HG03354 (cell line): ENCODE data around the gene CYP2W1.
"Not testable (repeated sequence)": the region's sequence is repeated elsewhere in the genome, so short reads cannot be mapped to it uniquely, and the experiment has no call there.

Experiments used
- ATAC-seq: cut with Tn5 transposase; IDR thresholded peaks from one replicate; pipeline ENCODE4 v1.9.1; 2021; ENCODE audit warnings: mild to moderate bottlenecking; ENCODE audit not compliant: unreplicated experiment, poor library complexity, severe bottlenecking

Gene CYP2W1

DNA sequence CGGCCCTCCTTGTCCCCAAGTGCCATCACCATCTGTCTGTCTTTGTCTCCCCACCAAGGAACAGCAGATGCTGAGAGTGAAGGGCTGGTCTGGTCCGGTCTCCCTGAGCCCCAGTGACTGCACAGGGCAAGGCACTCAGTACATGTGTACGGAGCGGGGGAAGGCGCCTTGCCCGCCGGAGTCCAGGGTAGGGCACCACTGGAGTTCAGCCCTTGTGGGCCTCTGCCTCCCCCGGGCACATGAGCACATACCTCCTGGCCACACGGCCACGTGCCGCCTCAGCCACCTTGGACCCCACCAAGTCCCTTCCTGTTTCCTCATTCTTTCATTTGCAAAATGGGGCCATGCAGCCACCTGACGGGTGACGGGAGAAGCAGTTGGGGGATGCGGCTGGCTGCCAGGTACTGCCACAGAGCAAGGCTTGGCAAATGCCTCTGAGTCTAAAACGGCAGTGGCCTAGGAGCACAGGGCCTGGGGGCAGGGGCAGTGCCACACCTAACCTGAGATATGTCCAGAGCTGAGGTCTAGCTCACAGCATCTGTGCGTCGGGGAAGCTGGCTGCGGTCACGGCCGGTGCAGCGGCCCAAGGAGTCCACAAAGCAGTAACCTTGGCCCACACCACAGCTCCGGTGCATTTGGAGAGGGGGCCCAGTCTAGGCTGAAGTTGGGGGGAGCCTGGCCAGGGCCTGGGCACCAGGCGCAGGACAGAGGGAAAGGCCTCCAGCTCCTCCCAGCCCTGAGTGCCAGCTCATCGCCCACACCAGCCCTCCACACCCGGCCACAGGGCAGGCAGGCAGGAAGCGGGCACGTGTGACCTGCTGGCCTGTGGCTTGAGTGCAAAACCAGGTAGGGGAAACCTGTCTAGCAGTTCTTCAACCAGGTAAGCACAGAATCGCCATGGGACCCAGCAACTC lies 33.7 kb upstream of the CYP2W1 start:
- no peak for ATAC-seq

DNA sequence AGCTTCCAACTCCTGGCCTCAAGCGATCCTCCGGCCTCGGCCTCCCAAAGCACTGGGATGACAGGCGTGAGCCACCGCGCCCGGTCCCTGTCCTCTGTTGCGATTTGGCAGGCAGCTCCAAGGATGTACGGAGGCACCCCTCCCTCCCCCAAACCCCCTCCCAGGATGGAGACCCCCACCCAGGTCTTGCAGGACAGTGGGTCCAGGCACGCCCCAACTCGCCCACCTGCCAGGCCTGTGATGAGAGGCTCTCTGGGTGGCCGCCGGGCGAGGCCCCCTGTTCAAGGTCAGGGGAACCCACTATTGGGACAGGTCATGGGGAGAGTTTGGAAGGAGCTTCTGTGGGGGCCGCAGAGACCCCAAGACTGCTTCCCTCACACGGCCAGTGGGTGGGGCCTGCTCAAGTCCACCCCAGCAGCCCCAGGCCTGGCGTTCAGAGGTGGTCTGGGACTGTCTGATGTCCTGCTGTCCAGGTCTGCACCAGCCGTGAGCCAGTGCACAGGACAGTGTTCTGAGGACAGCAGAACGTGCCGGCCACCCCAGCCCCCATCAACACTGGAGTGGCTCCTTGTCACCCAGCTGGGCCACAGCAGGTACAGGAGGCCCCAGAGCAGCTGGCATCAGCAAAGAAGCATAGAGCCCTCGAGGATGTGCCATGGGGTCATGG lies 31.0 kb upstream of the CYP2W1 start:
- ATAC-seq = no peak

DNA sequence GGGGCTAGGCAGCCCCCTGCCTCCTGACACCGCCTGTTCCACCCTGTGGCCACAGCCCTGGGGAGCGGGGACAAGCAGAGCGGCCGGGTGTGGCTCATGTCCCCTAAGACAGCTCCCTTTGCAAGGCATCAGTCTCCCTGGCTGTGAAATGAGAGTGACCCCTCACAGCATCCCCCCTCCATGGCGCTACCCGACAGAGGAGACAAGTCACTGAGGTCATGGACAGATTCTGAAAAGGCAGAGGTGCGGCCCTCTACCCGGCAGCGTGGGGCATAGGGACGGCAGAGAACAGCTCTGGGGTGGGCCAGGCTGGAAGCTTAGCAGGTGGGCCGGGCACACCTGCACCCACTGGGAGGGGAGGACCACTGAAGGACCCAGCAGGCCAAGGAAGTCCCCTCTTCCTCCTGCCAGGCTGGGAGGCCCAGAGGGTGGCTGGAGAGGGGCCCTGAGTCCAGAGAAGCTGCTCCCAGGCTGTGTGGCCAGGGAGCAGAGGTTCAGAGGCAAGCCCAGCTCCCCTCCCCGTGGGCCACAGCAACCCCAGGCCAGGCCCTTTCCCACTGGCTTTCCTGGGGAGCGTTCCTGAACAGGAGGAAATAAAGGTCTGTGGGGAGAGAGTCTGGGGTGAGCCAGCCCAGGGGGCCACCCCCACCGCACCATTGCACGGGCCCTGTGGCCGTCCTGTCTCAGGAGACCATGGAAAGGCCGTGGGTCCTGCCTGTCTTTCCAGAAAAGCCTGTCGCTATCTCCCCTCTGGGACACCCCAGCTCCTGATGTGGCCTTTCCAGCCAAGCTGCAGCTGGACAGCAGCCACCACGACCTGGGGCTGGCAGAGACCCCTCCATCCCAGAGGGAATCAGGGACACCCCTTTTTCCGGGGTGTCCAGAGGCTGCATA lies 30.2 kb upstream of the CYP2W1 start:
- no peak for ATAC-seq

DNA sequence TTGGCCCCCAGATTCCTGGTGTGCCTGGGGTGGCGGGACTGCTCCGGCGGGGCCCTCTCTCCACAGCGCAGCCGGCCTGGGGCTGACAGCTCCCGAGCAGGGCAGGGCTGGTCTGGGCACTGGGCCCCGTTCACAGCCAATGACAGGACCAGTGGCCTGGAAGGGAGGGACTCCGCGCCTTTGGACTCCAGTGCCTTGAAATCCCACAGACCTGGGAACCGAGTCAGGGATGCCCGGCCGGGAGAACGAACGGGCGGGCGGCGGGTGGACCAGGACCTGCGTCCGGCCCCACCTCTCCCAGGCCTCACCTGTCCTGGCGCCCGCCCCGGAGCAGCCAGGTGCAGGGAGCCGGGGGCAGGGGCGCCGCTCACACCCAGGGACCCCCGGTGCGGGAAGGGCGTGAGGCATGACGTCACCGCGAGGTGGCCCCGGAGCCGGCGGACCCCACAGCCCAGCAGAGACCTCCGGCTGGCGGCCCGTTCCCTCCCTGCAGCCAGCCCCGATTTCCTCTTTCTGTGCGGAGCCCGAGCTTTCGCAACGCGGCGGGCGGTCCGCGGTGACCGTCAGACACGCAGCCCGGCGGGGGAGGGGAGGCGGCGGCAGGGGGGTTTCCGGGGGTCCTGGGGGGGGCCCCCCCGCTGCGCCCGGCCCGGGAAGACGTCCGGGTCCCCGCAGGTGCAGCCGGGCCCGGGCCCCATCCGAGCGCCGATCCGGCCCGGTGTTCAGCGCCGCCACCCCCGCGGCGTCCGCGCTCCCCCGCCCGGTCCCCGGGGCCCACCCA lies 29.2 kb upstream of the CYP2W1 start:
- ATAC-seq = peak; percentile 15

DNA sequence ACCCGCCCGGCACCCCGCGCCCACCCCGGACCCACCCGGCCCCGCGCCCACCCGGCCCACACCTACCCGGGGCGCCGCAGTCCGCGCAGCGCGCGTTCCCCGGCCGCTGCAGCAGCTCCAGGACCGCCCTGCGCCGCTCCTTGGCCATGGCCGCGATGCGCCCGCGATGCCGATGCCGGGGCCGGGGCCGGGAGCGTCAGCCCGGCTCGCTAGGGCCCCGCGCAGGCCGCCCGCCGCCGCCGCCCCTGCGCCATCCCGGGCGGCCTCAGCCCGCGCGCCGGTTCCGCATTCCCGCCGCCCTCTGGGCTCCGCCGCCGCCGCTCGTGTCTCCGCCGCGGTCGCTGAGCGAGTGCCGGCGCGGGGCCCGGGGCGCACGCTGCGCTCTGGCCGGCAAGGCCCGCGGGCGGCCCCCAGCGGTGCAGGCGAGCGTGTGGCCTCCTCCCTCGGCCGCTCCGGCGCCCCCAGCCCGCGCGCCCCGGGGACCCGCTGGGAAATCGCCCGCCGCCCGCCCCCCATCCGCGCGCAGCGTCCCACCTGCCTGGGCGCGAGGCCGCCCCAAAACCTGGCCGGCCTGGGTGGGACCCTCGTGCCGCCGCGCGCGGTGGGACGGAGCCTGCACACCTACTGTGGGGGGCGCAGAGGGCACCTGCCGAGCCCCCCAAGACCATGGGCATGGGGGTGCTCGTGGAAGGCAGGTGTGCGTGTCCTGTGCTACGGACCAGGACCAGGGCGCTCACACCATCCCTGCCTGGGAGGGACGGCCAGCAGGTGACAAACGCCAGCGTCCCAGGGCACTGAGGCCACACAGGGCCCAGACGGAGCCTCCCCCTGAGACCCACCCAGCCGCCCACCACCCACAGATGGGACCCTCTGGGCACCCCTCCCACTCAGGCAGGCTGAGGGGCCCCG lies 28.4 kb upstream of the CYP2W1 start, which contains the start of gene ADAP1:
ADAP1 (minus strand) TSS at position 351 of the 909 bp plus-strand sequence; CDS start at position 148, 203 bp downstream.
- peak; percentile 65 for ATAC-seq

DNA sequence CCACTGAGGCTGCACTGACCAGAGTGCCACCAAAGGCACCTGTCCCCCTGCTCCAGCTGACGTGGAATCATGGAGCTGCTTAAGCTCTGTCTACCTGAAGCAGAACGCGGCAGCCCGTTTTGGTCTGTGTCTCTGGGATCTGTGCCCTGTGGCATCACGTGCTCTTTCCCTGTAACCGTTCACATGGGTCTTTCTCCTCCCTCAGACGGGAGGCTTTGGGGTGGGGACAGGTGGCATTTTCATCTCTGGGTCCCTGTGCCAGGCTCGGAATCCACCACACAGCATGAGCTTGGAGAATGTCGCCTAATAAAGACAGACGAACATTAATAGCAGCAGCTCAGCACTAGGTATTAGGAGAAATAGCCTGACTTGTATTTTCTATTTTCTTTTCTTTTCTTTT lies 26.9 kb upstream of the CYP2W1 start:
- ATAC-seq = no peak

DNA sequence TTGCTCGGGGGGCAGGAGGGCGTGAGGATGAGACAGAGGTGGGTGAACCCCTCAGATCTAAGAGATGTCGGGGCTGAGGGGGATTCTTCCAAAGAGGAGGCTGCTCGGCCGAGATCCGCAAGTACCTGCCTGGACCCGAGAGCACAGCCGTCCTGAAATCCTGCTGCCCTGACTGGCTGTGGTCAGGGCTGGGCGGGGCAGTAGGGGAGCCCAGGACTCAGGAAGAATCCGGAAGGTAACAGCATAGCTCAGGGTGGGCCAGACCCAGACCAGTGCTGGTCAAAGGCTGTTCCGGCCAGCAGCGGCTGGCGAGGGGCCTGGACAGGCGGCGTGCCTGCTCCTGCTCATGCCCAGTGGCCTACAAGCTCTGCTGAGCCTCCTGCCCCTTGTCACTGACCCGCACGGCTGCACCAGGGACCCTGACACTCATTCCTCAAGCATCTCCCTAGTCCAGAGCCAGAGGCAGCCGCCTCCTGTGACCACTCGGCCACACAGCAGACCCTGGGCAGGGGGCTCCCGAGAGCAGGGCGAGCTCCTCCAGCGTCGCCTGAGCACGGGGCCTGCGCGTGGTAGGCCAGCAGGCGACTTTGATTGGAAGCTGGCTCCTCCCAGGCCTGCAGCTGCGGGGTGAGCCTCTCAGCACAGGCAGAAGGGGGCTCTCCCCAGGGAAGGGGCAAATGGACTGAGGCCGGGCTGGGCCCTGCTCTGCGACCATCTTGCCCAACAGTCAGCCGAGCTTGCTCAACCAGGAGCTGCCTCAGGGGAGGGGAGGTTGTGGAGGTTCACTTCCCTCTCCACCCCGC lies 25.4 kb upstream of the CYP2W1 start:
- ATAC-seq = no peak

DNA sequence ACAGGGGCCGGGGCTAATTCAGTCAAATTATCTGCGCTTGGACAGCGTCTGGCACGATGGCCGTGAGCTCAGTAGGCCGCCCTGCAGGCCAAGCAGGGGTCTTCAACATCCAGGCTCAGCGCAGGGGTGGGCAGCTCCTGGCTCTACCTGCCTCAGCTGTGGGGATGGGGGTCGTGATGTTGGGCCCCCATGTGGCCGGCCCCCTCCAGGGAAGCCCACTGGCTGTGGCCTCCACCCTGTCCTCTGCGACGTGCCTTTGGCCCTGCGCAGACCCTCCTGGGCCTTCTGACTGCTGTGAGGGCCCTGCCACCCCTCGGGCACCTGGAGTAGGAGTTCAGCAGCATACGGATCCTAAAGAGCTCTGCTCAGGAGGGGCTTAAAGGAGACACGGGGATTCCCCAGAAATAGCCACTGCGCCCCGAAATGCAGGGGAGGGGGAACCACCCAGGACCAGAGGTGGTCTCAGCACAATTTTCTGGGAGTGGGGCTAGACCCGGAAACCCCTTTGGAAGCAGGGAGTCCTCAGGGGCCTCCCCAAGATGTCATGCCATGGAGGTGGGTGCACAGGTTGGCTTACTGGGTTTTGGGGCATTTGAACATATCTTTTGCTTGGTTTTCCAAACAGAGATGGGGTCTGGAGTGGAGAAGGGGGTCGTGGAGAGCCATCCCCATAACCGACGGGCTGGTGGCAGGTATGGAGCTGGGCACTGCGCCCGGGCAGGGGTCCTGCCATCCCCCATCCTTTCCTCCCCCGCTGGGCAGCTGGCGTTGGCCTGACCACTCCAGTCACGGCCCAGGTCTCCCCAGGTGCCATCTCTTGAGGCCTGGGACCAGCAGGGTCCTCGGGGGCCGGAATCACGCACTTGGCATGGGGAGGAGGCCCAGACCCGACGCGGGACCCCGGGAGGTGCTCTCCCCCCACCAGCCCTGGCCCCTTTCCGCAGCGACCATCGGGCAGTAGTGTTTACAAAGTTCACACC lies 24.5 kb upstream of the CYP2W1 start:
- no peak for ATAC-seq

DNA sequence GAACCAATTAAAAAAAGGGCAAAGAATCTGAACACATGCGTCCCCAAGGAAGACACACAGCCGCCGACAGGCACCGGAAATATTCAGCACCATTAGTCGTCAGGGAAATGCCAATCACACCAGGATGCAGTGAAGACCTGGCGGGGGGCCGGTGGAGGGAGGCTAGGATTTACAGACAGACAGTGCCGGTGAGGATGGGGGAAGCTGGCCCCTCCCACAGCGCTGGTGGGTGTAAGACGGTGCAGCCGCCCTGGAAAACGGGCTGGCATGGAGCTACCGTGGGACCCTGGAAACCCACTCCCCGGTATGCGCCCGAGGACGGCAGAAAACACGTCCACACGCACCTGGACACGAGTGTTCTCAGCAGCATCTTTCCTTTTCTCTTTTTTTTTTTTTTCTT lies 23.7 kb upstream of the CYP2W1 start:
- ATAC-seq = no peak

DNA sequence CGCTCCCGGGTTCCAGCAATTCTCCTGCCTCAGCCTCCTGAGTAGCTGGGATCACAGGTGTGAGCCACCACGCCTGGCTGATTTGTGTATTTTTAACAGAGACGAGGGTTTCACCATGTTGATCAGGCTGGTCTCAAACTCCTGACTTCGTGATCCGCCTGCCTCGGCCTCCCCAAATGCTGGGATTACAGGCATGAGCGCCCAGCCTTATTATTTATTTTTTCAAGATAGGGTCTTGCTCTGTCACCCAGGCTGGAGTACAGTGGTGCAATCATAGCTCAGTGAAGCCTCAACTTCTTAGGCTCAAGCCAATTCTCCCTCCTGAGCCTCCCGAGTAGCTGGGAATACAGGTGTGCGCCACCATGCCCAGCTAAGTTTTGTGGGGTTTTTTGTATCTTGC lies 23.2 kb upstream of the CYP2W1 start:
- ATAC-seq = not testable (repeated sequence)

DNA sequence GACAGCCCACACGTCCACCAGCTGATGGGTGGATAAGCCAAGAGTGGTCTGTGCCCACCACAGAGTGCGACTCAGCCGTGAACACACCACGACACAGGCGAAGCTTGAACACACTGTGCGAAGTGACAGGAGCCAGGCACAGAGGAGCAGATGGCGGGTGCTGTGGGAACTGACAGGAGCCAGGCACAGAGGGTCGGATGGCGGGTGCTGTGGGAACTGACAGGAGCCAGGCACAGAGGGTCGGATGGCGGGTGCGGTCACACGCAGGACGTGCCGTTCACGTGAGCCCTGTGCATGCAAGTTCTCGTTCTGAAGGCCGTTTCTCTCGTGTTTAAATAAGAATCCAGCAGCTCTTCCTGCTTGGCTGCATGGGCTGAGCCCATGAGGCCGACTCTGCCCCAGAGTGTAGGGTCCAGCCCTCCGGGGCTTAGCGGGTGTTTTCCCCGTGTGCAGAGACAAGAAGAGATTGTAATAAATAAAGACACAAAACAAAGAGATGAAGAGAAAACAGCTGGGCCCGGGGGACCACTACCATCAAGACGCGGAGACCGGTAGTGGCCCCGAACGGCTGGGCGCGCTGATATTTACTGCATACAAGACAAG lies 22.6 kb upstream of the CYP2W1 start:
- ATAC-seq = no peak

DNA sequence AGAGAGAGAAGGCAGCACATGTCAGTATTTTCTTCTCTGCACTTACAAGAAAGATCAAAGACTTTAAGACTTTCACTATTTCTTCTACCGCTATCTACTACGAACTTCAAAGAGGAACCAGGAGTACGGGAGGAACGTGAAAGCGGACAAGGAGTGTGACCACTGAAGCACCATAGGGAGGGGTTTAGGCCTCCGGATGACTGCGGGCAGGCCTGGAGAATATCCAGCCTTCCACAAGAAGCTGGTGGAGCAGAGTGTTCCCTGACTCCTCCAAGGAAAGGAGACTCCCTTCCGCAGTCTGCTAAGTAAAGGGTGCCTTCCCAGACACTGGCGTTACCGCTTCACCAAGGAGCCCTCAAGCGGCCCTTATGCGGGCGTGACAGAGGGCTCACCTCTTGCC lies 22.0 kb upstream of the CYP2W1 start:
- ATAC-seq = not testable (repeated sequence)

DNA sequence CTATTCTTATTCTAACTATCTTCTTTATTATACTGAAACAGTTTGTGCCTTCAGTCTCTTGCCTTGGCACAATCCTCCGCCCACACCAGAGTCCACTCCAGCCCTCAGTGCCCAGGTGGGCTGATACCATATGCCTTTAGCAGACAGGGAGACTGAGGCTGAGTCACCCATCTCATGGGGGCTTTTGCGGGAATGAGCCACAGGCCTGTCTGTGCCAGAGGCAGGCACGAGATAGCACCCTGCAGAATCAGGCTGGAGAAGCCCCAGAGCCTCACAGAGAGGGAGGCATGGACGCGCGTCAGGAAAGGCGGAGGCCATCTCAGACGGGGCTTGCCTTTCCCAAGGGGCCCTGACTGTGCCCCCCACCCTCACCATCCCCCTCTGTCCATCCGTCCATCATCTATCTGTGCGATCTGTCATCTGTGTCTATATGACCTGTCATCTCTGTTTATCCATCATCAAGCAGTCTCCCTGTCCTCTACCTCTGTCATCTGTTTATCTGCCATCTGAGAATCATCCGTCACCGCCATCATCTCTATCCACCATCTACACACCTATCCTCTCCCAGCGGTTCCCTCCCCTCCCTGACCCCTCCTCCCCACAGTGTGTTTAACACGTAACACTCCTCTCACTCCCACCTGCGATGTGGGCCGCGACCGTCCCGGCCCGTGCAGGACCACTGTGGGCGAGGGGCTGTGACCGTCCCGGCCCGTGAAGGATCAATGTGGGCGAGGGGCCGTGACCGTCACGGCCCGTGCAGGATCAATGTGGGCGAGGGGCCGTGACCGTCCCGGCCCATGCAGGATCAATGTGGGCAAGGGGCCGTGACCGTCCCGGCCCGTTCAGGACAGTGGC lies 21.2 kb upstream of the CYP2W1 start:
- no peak for ATAC-seq

DNA sequence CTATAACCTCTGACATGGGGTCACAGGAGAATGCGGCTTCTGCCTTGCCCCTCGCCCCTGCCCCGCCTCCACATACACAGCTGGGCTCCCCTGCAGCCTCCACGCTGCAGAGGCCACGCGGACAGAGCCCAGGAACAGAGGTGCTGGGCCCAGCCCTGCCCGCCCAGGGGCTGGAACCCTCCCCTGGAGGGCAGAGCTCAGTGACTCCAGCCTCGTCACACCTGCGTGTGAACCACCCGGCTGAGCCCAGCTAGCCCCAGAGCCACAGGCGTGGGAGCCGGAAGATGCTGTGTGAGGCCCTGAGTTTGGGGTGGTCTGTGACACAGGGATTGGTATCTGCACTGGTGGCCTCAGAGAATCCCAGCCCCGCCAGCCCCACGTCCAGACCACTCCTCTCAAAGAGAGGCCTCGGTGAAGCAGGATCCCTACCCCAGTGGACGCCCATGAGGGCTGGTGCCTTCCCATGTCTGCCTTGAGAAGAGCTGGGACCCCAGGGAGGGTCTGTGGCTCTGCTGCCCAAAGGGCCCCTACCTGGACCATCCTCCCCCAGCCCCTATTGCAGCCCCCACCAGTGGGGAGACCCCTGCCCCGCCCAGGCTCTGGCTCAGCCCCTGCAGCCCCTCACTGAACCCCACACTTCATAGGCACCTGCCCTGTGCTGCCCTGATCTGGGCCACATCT lies 20.4 kb upstream of the CYP2W1 start:
- no peak for ATAC-seq
